ENCODE data around the gene DHRS4.
"Not testable (repeated sequence)": the region's sequence is repeated elsewhere in the genome, so short reads cannot be mapped to it uniquely, and the experiment has no call there.

The DHRS4 gene

GRCh38 chr14:23941230-23941629 is 12.3 kb upstream of the DHRS4 start:
- DNase-seq (ENCODE audit: low spot score): no peak

- DNase-seq (ENCODE audit: low spot score): no peak
Observed at GRCh38 chr14:23941669-23942068, 11.9 kb upstream of the DHRS4 start.

- DNase-seq (ENCODE audit: low spot score): no peak
Observed at GRCh38 chr14:23942587-23942986, 11.0 kb upstream of the DHRS4 start.

- not testable (repeated sequence) for DNase-seq (ENCODE audit: low spot score)
Observed at GRCh38 chr14:23949069-23949468, 4.5 kb upstream of the DHRS4 start.

- no peak for DNase-seq (ENCODE audit: low spot score)
Observed at GRCh38 chr14:23950411-23951135, 3.0 kb upstream of the DHRS4 start.

GRCh38 chr14:23951136-23951466 is 2.5 kb upstream of the DHRS4 start:
- not testable (repeated sequence) for DNase-seq (ENCODE audit: low spot score)

- no peak for DNase-seq (ENCODE audit: low spot score)
Observed at GRCh38 chr14:23951590-23952201, 1.9 kb upstream of the DHRS4 start.

- DNase-seq (ENCODE audit: low spot score): not testable (repeated sequence)
Observed at GRCh38 chr14:23953116-23953463, 480 bp upstream of the DHRS4 start.

- not testable (repeated sequence) for DNase-seq (ENCODE audit: low spot score)
Observed at GRCh38 chr14:23954279-23954614, 677 bp downstream of the DHRS4 start.

- DNase-seq (ENCODE audit: low spot score): not testable (repeated sequence)
Observed at GRCh38 chr14:23954965-23955364, 1.4 kb downstream of the DHRS4 start.

GRCh38 chr14:23955811-23956210 is 2.2 kb downstream of the DHRS4 start:
- DNase-seq (ENCODE audit: low spot score): not testable (repeated sequence)

GRCh38 chr14:23957913-23958569 is 4.5 kb downstream of the DHRS4 start:
- not testable (repeated sequence) for DNase-seq (ENCODE audit: low spot score)

- DNase-seq (ENCODE audit: low spot score): not testable (repeated sequence)
Observed at GRCh38 chr14:23960899-23961298, 7.3 kb downstream of the DHRS4 start.

- DNase-seq (ENCODE audit: low spot score): not testable (repeated sequence)
Observed at GRCh38 chr14:23961704-23962103, 8.1 kb downstream of the DHRS4 start.

- DNase-seq (ENCODE audit: low spot score): not testable (repeated sequence)
Observed at GRCh38 chr14:23969130-23969480, 15.5 kb downstream of the DHRS4 start.

- not testable (repeated sequence) for DNase-seq (ENCODE audit: low spot score)
Observed at GRCh38 chr14:23969481-23970282, 16.1 kb downstream of the DHRS4 start.

- DNase-seq (ENCODE audit: low spot score): not testable (repeated sequence)
Observed at GRCh38 chr14:23970283-23970659, 16.7 kb downstream of the DHRS4 start.

GRCh38 chr14:23973178-23973577 is 19.6 kb downstream of the DHRS4 start:
- DNase-seq (ENCODE audit: low spot score): not testable (repeated sequence)

GRCh38 chr14:23974041-23974440 is 20.5 kb downstream of the DHRS4 start:
- DNase-seq (ENCODE audit: low spot score): not testable (repeated sequence)

GRCh38 chr14:23977208-23977607 is 23.6 kb downstream of the DHRS4 start:
- not testable (repeated sequence) for DNase-seq (ENCODE audit: low spot score)

- DNase-seq (ENCODE audit: low spot score): not testable (repeated sequence)
Observed at GRCh38 chr14:23981951-23982813, 28.6 kb downstream of the DHRS4 start.
